ENCODE results near the gene AP1S3.

The AP1S3 gene

GRCh38 chr2:223723954-223724411 is 113.4 kb downstream of the AP1S3 start:
- DNase-seq (ENCODE audit: low read depth) = no peak

DNA sequence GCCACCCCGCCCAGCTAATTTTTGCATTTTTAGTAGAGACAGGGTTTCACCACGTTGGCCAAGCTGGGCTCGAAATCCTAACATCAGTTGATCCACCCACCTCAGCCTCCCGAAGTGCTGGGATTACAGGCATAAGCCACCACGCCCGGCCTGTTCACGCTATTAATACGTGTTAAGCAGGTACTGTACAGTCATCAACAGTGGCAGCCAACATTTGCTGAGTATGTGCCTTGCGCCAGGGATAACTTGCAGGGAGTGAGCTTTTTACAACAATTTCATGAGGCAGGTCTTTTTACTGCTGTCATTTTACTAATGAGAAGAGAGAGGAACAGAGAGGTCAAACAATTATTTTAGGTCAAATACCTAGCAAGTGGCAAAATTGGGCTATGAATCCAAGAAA is 115.2 kb downstream of the AP1S3 start:
- DNase-seq (ENCODE audit: low read depth) = no peak

DNA sequence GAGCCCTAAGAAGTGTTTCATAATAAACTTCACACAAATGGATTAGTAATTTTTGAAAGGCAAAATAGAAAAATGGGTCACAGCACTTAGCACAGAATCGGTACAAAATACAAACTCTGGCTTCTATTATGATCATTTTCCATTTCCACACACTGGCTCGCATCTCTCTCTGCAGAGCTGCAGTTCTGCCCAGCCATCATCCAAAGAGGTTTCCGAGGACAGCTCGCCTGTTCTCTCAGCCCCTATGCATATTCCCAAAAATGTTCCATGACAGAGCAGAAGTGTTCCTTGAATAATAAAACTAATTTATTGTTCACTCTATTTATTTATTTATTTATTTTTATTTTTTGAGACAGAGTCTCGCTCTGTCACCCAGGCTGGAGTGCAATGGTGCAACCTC is 115.6 kb downstream of the AP1S3 start:
- no peak for DNase-seq (ENCODE audit: low read depth)

- no peak for DNase-seq (ENCODE audit: low read depth)
Observed at GRCh38 chr2:223720367-223720766, 117.0 kb downstream of the AP1S3 start.

DNA sequence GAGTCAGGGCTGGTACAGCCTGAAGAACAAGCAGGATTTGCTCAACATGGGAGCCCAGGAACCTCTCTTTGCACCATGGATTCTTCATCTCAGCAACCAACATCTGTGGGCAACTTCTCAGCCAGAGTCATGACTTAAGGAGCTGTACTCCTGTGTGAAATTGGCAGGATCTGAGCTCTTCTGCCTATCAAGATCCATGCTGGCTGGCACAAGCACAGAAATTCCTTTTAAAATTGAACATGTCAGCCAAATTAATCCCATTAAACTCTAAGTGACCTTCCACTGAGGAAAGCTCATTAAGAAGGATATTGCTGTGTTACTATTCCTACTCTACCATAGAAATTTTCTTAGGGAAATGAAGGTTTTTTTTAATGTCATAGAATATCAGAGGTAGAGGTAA is 124.7 kb downstream of the AP1S3 start:
- DNase-seq (ENCODE audit: low read depth) = no peak

GRCh38 chr2:223711596-223712326 is 125.6 kb downstream of the AP1S3 start:
- DNase-seq (ENCODE audit: low read depth) = no peak

Measured in non-pigmented ciliary epithelial cell (primary cell).